Effector memory CD4-positive, alpha-beta T cell (primary cell): ENCODE data around the gene MTA1.

Experiments
- DNase-seq, 3 donors: peaks; one replicate each; pipeline ENCODE4 v3.0.0-alpha.2; 2020
- H3K27ac ChIP-seq: 2 replicates; pipeline ENCODE4 v1.7.0; 2013; ENCODE audit warnings: mild to moderate bottlenecking, low read length, moderate library complexity; ENCODE audit not compliant: insufficient read depth, poor library complexity, severe bottlenecking
- H3K27me3 ChIP-seq: replicated peaks from 2 replicates; pipeline ENCODE4 v1.7.0; 2013; ENCODE audit warnings: mild to moderate bottlenecking, low read length; ENCODE audit not compliant: insufficient read depth, control insufficient read depth, poor library complexity, severe bottlenecking
- H3K36me3 ChIP-seq: 2 replicates; pipeline ENCODE4 v1.7.0; 2013; ENCODE audit warnings: mild to moderate bottlenecking, low read length, moderate library complexity; ENCODE audit not compliant: control insufficient read depth, insufficient read depth
- H3K4me1 ChIP-seq: 2 replicates; pipeline ENCODE4 v1.7.0; 2013; ENCODE audit warnings: low read length, mild to moderate bottlenecking; ENCODE audit not compliant: control insufficient read depth, insufficient read depth, poor library complexity, severe bottlenecking
- H3K4me3 ChIP-seq: 2 replicates; pipeline ENCODE4 v1.7.0; 2013; ENCODE audit warnings: low read length, low read depth, mild to moderate bottlenecking; ENCODE audit not compliant: insufficient read depth, poor library complexity, severe bottlenecking
- H3K9me3 ChIP-seq: 2 replicates; pipeline ENCODE4 v1.7.0; 2013; ENCODE audit warnings: mild to moderate bottlenecking, low read length, moderate library complexity; ENCODE audit not compliant: control insufficient read depth

Gene MTA1

GRCh38 chr14:105381446-105382342 lies 37.9 kb upstream of the MTA1 start:
- no peak for DNase-seq
- no peak overlapping the region for H3K4me3 ChIP-seq

DNA sequence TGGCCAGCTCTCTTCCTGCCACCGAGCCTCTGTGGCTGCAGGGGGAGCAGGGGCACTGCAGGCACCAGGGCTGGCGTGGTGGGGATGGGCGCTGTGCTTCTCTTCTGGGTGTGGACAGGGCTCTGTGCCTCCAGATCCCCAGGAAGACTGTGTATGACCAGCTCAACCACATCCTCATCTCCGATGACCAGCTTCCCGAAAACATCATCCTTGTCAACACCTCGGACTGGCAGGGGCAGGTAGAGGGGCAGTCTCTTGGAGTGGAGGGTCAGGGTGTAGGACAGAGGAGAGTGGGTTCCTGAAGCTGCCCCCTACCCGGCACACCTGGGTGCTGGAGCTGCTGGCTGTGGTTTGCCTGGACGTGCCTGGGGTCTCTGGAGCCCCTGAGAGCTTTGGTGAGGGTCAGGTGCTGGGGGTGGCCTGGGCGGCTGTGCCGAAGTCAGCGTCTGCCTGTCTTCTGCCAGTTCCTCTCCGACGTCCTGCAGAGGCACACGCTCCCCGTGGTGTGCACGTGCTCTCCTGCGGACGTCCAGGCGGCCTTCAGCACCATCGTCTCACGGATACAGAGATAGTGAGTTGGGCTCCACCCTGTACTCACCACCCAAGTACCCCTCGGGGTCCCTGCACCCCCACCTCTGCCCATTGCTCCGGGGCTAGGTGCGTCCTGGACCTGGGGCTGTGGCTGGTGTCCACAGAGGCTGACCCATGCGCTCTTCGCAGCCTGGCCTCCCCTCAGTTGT lies 37.1 kb upstream of the MTA1 start:
- no peak for DNase-seq
- Histone ChIP-seq H3K4me3 (no peak overlapping the region), H3K36me3 (peaks cover 4% of the 10 kb centered on the region), H3K4me1 (no peaks in the 10 kb centered on the region), H3K27ac (no peak overlapping the region), H3K27me3 (no peaks in the 10 kb centered on the region), H3K9me3 (no peaks in the 10 kb centered on the region)

More at GRCh38 chr14:105381446-105382342, 37.9 kb upstream of the MTA1 start:
- Histone ChIP-seq H3K4me1 (no peaks in the 10 kb centered on the region), H3K36me3 (peaks cover 4% of the 10 kb centered on the region), H3K9me3 (no peaks in the 10 kb centered on the region), H3K27me3 (no peaks in the 10 kb centered on the region), H3K27ac (no peak overlapping the region)

DNA sequence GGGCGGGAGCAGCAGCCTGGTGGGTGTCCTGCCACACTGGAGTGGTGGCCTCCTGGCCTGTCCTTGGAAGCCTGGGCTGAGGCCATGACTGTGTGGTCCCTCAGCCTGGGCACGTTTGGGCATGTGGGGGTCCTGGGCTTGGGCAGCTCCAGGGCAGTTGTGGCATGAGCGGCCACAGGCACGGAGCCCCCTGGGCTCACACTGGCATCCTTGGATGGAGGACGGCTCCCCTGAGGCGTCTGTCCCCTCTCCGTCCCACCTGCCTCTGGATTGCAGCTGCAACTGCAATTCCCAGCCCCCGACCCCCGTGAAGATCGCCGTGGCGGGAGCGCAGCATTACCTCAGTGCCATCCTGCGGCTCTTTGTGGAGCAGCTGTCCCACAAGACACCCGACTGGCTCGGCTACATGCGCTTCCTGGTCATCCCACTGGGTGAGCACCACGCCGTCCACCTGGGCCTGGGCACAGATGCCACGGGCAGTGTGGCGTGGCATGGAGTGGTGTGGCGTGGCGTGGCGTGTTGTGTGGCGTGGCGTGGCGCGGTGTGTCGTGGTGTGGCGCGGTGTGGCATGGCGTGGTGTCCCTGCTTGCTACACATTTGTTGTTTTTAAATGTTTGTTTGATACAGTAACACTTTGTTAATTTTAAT lies 36.4 kb upstream of the MTA1 start:
- H3K27me3 ChIP-seq, result no peaks in the 10 kb centered on the region
- no peaks in the 10 kb centered on the region for H3K9me3 ChIP-seq
- H3K4me3 ChIP-seq, result no peak overlapping the region
- DNase-seq, result no peak
- no peak overlapping the region for H3K27ac ChIP-seq
- no peaks in the 10 kb centered on the region for H3K4me1 ChIP-seq
- H3K36me3 ChIP-seq, result peaks cover 4% of the 10 kb centered on the region

- H3K4me3 ChIP-seq, result no peak overlapping the region
- peaks cover 4% of the 10 kb centered on the region for H3K36me3 ChIP-seq
These were observed 35.5 kb upstream of the MTA1 start for GRCh38 chr14:105384041-105384557.

DNA sequence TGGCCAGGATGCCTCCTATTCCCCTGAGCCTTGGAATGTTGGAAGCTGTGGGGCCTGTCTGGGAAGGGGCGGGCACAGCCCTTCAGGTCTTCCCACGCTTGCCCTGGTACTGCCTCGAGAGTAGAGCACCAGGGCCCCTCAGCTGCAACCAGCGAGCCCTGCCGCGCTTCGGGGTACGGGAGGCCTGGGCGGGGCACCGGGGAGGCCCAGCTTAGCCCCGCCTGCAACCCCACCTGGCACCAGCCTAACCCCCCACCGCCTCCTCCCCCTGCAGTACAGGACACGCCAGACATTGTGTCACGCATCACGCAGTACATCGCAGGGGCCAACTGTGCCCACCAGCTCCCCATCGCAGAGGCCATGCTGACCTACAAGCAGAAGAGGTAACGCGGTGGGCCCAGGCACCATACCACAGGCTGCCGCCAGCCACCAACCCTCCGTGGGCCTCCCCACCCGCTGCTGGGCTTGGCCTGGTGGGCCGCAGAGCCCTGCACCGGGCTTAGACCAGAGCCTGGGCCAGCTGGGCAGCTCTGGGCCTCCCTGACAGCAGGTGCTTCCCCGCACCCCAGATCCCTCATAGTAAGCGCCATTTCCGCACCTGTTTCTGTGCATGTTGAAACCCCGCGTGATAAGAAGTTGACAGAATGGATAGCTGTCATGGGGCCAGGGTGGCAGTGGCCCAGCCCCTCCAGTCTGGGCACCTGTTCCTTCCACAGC lies 34.9 kb upstream of the MTA1 start:
- no peak overlapping the region for H3K27ac ChIP-seq
- H3K36me3 ChIP-seq, result peaks cover 4% of the 10 kb centered on the region
- no peaks in the 10 kb centered on the region for H3K9me3 ChIP-seq
- DNase-seq, result no peak
- H3K4me3 ChIP-seq, result no peak overlapping the region
- no peaks in the 10 kb centered on the region for H3K27me3 ChIP-seq
- no peaks in the 10 kb centered on the region for H3K4me1 ChIP-seq

More at GRCh38 chr14:105384041-105384557, 35.5 kb upstream of the MTA1 start:
- Histone ChIP-seq H3K27ac (no peak overlapping the region), H3K9me3 (no peaks in the 10 kb centered on the region), H3K4me1 (no peaks in the 10 kb centered on the region), H3K27me3 (no peaks in the 10 kb centered on the region)
- no peak for DNase-seq

- Histone ChIP-seq H3K27ac (no peak overlapping the region), H3K4me3 (no peak overlapping the region), H3K27me3 (no peaks in the 10 kb centered on the region), H3K9me3 (no peaks in the 10 kb centered on the region), H3K36me3 (peaks cover 4% of the 10 kb centered on the region), H3K4me1 (no peaks in the 10 kb centered on the region)
- no peak for DNase-seq
These were observed 34.3 kb upstream of the MTA1 start for GRCh38 chr14:105385322-105385637.

DNA sequence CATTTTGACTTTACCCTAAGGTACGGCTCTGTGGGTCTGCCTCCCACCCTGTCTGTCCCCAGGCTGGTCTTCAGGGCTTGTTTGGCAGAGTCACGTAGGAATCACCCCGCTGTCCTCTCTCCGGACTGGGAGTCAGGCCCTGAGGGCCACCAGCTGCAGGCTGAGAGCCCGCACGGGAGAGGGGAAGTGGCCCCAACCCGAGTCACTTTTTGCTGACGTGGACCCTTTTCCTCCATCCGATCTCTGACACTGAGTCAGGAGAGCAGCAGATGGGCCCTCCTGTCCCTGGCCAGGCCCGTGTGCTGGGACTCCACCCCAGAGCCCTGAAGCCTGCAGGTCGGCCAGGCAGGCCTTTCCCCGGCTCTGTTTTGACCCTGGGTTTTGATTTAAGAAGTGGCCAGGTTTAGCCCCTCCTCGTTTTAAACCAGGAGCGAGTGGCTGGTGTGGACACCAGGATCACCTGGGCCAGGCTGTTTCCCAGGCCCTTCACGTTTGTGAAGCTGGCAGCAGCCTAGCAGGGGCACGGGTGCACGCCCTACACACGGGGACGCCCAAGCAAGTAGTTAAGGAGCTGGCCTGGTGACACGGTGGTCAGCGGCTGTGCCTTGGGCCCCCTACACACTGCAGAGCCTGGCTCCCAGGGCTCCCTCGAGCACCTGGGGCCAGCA lies 33.8 kb upstream of the MTA1 start:
- no peaks in the 10 kb centered on the region for H3K9me3 ChIP-seq
- H3K4me3 ChIP-seq, result no peak overlapping the region
- H3K4me1 ChIP-seq, result no peaks in the 10 kb centered on the region
- DNase-seq, result no peak
- peaks cover 4% of the 10 kb centered on the region for H3K36me3 ChIP-seq
- H3K27me3 ChIP-seq, result no peaks in the 10 kb centered on the region
- no peak overlapping the region for H3K27ac ChIP-seq

DNA sequence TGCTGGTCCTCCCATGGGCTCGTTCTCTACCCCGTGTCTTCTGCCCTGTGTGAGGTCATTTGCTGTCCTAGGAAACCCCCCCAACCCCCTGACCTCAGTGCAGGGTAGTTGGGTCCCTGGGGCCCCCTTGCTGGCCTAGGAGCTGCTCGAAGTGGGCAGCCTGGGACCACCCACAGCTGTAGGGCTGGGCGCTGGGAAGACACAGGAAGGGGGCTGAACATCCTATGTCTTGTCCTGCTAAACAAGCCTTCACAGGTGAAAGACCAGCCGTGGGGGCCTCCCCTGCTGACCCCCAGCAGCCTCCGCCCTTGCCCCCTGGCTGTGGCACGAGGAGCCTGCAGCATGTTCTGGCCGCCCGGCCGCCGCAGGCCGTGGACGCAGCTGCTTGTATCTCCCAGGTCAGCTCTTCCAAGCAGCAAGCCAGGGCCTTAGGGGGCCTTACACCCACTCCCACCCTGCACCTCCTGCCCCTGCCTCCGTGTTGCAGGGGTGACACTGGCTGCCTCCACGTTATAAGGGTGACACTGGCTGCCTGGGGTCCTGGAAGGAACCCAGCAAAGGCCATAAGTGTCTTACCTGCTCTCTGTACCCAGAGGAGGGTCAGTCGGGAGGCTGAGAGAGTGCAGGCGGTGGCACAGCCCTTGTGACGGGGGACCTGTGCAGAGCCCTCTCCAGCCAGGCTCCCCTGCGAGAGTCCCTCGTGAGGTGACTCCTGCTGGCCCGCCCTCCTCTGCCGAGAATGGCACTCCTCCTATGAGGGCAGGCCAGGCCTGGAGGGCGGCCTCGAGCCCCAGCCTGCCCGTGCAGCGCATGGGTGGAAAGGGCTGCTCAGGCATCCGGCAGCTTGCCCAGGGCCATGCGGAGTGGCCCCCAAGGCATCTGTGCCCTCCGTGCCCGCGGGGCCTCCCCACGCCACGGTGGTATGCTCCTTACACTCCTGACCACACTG lies 32.8 kb upstream of the MTA1 start:
- H3K4me1 ChIP-seq, result no peaks in the 10 kb centered on the region
- H3K27me3 ChIP-seq, result no peaks in the 10 kb centered on the region
- DNase-seq, result no peak
- peaks cover 4% of the 10 kb centered on the region for H3K36me3 ChIP-seq
- H3K9me3 ChIP-seq, result no peaks in the 10 kb centered on the region
- H3K27ac ChIP-seq, result no peak overlapping the region
- H3K4me3 ChIP-seq, result no peak overlapping the region
